HG03066 (cell line): Measurements from ENCODE around the gene NFATC2IP.
A peak's percentile ranks its signal among the peaks of the same experiment; 100 is the strongest.
"Not testable (repeated sequence)": the region's sequence is repeated elsewhere in the genome, so short reads cannot be mapped to it uniquely, and the experiment has no call there.

ENCODE experiments used
- ATAC-seq: cut with Tn5 transposase; IDR thresholded peaks from one replicate; pipeline ENCODE4 v1.9.1; 2021; ENCODE audit warnings: low read depth; ENCODE audit not compliant: unreplicated experiment

Gene NFATC2IP

DNA sequence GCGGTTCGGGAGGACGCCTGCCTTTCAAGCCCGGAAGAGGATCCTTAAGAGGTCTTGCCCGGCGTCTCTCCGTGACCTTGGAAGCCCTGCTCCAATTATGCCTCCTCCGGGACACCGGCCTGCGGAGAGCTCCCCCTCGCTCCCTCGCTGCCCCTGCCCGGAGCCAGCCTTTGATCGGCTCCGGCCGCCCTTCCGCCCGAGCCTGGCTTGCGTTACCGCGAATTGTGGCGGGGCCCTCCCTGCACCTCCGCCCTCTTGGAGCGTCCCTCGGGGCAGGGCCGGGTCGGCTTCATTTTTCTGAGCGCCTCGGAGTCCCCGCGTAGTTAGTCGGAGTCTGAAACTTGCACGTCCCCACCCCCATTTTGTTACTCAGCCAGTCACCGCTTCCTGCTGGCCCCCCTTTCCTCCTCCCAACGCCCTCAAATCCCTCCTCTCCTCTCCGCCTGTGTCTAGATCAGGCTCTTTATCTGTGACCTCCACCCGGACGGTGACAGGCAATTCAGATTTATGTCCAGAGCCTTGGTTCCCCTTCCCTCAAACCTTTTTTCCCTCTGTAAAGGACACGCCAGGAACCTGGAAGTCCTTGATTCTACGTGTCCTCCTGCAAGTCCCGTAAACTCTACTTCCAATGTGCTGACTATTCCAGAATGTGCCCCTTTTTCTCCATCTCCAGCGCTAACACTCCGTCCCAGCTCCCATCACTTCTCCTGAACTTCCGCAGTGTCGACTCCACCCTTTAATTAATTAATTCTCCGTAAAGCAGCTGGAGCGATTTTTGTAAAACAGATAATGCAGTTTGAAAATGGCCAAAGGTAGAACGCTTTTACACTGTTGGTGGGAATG lies 25.1 kb upstream of the NFATC2IP start:
- peak; percentile 31 for ATAC-seq

DNA sequence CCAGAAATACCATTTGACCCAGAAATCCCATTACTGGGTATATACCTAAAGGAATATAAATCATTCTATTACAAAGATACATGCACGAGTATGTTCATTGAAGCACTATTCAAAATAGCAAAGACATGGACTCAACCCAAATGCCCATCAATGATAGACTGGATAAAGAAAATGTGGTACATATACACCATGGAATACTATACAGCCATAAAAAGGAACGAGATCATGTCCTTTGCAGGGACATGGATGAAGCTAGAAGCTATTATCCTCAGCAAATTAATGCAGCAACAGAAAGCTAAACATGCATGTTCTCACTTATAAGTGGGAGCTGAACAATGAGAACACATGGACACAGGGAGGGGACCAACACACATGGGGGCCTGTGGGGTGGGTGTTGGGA lies 24.5 kb upstream of the NFATC2IP start:
- ATAC-seq, result not testable (repeated sequence)

DNA sequence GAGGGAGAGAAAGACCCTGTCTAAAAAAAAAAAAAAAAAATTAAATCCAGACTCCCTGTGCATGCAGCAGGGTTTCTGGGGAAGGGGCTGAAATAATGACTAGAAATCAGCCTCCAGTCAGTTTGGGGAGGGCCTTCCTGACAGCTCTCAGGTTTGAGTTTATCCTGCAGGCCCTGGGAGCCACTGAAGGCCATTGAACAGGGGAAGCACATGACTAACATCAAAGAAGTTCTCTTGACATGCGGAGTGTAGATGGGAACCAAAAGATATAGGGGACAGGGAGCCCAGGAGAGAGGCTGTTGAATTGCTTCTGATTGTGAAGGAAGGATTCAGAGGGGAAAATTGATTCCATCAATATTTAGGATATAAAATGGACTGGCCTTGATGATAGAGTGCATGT lies 22.9 kb upstream of the NFATC2IP start:
- no peak for ATAC-seq

DNA sequence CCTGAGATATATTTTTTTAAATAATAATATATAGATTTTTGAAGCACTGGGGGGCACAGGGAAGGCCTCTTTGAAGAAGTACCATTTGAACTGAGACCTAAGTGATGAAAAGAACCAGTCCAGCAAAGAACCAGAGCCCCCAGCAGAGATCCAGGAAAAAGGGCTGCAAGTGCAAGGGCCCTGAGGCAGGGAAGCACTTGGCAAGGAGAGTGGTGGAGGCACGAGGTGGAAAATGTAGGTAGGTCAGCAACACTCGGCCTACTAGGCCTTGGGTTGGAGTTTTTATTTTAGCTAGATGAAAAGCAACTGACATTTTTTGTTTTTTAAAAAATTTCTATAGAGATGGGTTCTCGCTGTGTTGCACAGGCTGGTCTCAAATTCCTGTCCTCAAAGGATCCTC lies 20.5 kb upstream of the NFATC2IP start:
- no peak for ATAC-seq

DNA sequence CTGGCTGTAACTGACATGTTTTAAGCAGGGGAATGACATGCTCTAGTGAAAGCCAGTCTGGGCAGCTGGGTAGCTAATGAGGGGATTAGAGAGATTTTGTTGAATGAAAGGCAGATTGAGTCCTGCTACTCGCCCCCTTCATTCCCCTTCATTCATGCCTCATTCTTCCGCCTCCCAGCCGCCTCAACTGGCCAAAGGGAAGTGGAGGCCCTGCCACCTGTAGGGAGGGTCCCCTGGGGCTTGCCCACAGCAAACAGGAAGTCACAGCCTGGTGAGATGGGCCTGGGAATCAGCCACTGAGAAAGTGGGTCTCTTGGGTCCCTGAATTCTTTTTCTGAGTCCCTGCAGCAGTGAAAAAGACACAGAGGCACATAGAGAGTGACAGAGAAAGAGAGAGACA lies 20.1 kb upstream of the NFATC2IP start:
- no peak for ATAC-seq

DNA sequence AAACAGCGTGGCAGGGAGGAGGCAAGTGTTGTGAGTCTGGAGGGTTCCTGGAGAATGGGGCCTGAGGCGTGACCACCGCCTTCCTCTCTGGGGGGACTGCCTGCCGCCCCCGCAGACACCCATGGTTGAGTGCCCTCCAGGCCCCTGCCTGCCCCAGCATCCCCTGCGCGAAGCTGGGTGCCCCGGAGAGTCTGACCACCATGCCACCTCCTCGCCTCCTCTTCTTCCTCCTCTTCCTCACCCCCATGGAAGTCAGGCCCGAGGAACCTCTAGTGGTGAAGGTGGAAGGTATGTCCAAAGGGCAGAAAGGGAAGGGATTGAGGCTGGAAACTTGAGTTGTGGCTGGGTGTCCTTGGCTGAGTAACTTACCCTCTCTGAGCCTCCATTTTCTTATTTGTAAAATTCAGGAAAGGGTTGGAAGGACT lies 18.9 kb upstream of the NFATC2IP start, which contains the start of gene CD19:
Gene CD19, plus strand, starts transcription at position 171 of the 425 bp plus-strand sequence. Its CDS starts 30 bp downstream, at position 201.
- ATAC-seq, result no peak

DNA sequence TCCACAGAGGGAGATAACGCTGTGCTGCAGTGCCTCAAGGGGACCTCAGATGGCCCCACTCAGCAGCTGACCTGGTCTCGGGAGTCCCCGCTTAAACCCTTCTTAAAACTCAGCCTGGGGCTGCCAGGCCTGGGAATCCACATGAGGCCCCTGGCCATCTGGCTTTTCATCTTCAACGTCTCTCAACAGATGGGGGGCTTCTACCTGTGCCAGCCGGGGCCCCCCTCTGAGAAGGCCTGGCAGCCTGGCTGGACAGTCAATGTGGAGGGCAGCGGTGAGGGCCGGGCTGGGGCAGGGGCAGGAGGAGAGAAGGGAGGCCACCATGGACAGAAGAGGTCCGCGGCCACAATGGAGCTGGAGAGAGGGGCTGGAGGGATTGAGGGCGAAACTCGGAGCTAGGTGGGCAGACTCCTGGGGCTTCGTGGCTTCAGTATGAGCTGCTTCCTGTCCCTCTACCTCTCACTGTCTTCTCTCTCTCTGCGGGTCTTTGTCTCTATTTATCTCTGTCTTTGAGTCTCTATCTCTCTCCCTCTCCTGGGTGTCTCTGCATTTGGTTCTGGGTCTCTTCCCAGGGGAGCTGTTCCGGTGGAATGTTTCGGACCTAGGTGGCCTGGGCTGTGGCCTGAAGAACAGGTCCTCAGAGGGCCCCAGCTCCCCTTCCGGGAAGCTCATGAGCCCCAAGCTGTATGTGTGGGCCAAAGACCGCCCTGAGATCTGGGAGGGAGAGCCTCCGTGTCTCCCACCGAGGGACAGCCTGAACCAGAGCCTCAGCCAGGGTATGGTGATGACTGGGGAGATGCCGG lies 18.2 kb upstream of the NFATC2IP start:
- ATAC-seq, result no peak

DNA sequence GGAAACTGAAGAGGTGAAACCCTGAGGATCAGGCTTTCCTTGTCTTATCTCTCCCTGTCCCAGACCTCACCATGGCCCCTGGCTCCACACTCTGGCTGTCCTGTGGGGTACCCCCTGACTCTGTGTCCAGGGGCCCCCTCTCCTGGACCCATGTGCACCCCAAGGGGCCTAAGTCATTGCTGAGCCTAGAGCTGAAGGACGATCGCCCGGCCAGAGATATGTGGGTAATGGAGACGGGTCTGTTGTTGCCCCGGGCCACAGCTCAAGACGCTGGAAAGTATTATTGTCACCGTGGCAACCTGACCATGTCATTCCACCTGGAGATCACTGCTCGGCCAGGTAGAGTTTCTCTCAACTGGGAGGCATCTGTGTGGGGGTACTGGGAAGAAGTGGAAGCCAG lies 17.6 kb upstream of the NFATC2IP start:
- no peak for ATAC-seq

DNA sequence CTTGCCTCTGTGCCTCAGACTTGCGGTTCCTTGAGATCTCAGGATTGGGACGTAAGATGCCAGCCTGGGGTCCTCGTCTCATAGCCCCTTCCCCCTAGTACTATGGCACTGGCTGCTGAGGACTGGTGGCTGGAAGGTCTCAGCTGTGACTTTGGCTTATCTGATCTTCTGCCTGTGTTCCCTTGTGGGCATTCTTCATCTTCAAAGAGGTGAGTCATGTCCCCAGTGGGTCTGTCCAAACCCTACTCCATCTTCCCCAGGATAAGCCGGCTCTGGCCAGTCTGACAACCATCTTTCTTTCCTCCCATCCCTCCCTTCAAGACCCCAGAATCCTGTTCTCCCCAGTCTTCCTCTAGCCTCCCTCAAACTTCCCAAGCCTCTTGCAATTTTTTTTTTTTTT lies 15.4 kb upstream of the NFATC2IP start:
- ATAC-seq, result no peak

DNA sequence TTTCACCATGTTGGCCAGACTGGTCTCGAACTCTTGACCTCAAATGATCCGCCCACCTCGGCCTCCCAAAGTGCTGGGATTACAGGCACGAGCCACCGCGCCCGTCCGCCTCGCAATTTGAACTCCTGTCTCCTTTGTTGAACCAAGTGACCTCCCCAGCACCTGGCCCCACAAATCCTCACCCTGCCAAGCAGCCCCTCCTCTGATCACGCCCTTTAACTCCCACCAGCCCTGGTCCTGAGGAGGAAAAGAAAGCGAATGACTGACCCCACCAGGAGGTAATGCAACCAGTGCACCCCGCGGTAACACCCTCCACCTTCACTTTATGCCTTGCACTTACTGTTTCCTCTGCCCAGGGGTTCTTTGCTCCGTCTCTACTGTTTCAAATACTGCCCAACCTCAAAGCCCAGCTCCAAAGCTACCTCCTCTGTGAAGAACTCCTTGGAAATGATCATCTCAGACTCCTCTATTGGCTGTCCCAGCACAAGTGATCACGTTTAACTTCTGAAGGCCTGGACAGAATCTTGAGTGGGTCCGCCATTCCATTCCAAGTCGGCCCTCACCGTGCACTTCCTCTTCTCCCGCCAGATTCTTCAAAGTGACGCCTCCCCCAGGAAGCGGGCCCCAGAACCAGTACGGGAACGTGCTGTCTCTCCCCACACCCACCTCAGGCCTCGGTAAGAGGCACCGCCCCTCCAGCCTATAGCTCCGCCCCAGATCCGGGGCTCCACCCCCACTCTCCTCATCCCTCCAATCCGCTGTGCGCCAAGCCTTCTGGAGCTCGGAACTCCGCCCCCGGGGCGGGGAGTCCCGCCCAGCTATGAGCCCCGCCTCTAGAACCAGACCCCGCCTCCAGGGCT lies 14.6 kb upstream of the NFATC2IP start:
- peak; percentile 72 for ATAC-seq

DNA sequence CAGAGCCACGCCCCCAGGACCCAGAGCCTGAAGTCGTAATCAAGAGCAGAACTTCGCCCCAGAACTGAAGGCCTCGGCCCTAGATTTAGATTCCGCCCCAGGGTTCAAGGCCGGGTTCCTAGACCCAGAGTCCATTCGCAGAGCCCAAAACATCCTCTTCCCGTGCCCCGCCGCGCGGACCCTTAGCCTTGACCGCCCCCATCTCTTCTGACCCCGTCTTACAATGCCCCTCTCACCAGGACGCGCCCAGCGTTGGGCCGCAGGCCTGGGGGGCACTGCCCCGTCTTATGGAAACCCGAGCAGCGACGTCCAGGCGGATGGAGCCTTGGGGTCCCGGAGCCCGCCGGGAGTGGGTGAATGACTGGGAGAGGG lies 14.0 kb upstream of the NFATC2IP start:
- ATAC-seq, result no peak

DNA sequence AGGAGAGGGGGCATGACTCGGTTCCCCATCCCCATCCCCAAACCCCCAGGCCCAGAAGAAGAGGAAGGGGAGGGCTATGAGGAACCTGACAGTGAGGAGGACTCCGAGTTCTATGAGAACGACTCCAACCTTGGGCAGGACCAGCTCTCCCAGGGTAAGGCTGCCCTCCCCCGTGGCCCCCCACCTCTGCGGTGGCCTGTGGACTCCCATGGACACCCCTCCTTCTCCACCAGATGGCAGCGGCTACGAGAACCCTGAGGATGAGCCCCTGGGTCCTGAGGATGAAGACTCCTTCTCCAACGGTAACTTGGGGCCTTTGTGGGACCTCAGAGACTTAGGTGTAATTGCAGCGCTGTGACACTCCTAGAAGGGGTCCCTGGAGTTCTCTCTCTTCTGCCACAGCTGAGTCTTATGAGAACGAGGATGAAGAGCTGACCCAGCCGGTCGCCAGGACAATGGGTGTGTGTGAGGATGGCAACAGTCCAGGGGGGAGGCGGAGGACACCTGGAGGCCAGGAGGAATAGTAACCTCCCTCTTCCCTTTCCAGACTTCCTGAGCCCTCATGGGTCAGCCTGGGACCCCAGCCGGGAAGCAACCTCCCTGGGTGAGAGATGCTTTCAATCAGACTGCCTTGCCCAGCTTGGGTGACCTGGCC lies 13.4 kb upstream of the NFATC2IP start:
- ATAC-seq, result no peak

DNA sequence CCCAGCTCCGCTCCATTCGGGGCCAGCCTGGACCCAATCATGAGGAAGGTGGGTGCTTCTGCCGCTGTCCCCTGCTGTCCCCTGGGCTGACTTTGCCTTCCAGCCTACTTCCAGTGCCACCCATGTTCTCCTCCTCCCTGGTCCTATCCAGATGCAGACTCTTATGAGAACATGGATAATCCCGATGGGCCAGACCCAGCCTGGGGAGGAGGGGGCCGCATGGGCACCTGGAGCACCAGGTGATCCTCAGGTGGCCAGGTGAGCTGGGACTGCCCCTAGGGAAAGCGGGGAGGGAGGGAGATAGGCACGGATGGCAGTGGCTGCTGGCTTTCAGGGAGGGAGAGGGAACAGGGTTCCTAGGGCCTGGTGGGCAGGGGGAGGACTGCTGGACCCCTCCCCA lies 12.0 kb upstream of the NFATC2IP start:
- no peak for ATAC-seq

DNA sequence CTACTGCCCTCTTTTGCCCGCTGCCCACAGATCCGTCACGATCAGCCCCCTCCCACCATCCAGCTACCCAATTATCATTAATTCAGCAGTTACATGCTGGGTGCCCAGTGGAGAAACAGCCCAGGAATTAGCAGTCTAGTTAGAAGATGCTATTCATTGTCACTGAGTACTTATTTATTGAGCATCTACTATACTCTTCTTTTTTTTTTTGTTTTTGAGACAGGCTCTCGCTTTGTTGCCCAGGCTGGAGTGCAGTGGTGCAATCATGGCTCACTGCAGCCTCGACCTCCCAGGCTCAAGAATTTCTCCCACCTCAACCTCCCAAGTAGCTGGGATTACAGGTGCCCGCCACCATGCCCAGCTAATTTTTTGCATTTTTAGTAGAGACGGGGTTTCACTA lies 10.9 kb upstream of the NFATC2IP start:
- not testable (repeated sequence) for ATAC-seq

DNA sequence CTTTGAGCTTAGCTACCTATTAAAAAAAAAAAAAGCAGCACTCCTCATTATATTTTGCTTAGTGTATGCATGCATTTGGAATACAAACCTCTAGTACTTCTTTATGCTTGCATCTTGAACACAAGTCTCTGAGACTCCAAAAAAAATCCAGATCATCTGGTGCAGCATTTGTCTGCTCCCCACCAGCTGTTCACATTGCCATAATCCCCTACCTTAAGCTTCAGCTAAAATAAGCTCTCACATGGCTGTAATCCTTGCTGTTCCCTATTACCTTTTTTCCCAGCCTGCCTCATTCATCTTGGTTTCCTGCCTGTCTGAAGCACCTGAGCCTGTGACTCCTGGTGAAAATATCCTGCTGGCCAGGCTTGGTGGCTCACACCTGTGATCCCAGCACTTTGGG lies 7.5 kb upstream of the NFATC2IP start:
- no peak for ATAC-seq

DNA sequence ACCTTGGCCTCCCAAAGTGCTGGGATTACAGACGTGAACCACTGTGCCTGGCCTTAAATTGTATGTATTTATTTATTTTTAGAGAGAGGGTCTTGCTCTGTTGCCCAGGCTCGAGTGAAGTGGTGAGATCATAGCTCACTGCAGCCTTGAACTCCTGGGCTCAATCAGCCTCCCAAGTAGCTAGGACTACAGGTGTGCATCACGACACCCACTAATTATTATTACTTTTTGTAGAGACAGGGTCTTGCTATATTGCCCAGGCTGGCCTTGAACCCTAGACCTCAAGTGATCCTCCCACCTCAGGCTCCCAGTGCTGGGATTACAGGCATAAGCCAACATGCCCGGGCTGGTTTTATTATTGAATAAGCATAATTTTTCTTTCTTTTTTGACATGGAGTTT lies 4.1 kb upstream of the NFATC2IP start:
- no peak for ATAC-seq

DNA sequence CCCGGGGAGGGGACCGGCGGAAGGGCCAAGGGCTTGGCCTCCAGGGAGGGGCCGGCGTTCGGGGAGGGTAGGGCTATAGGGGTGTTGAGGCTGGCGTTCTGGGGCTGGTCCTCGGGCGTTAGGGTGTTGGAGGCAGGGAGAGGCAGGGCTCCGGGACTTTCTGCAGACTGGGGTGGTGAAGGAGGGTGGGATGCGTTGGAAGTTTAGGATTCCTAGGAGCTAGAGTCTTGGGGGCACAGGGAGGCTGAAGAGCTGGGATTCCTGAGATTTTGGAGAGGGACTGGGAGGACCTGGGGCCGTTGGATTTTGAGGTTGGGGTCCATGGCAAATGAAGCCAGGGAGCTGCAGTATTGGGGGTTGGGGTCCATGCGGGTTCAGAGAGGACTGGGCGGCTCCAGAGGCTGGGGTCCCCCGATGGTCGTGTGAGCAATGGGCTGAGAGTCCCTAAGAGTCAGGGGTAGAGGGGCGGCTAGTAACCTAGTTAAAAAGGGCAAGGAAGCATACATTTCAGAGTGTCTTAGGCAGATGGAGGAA lies 740 bp downstream of the NFATC2IP start:
- no peak for ATAC-seq

DNA sequence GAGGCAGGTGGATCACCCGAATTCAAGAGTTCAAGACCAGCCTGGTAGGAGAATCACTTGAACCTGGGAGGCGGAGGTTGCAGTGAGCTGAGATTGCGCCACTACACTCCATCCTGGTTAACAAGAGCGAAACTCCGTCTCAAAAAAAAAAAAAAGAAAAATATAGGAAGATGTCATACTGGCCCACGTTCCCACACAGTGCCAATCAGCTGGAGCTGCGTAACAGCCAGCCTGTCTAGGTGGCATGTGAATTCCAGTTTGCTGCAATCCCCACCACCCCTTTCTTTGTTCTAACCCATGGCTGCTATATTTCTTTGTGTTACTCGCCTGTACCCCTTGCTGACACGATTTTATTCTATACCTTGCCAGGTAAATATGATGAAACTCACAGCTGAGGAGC lies 7.5 kb downstream of the NFATC2IP start:
- no peak for ATAC-seq

DNA sequence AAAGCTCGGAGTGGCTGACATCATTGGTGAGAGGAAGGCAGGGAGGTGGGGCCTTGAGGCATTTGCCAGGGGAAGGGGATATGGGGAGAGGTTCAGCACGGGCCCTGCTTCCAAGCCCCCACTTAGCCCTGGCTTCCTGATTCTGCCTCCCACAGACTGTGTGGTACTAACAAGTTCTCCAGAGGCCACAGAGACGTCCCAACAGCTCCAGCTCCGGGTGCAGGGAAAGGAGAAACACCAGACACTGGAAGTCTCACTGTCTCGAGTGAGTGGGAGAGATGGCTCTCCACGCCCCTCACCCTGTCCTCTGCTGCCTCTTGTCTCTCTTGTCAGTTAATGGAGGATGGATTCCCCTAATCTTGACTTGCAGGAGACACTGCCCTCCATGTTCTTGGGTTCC lies 8.1 kb downstream of the NFATC2IP start:
- ATAC-seq, result no peak

DNA sequence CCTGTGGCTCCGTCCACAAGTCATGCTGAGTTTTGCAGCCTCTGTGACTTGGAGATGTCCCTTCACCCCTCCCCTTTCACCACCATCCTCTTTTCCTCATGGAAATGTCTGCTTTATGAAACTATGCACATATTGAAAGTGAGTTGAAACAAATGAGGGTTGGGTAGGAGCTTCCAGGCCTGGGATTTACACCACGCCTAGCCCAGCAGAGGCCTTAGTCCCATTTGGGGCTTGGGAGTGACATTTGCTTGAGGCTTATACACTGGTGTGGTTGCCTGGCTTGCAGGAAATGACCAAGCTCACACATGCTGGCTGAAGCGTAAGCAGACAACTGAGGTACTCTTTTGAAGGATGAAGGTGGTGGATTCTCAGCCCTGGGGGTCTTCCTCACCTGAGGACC lies 13.3 kb downstream of the NFATC2IP start:
- no peak for ATAC-seq
